ENCODE data around the gene OR2A25. TPM values are rescaled to one million over a fixed set of nuclear protein-coding genes. Genes with fewer than 3 reads are reported as not detected.

The OR2A25 gene
- total RNA-seq, 1 donor from 2014 or later = not detected

DNA sequence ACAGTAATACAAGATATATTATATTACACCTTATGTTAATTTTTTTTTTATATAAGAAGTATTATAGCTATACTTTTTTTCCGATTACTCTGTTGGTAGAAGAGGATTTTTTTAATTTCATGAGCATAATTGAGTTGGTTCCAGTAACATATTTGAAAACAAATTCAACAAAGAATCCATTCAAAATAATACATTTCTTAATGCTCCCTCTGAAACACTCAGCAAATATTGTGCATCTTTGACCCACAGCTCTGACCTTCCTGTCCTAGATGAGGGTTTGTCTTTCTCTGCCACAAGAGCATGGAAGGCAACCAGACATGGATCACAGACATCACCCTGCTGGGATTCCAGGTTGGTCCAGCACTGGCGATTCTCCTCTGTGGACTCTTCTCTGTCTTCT is 39.7 kb downstream of the OR2A25 start, which contains the start of gene OR2A2:
Gene OR2A2, plus strand, starts transcription at position 301 of the 400 bp plus-strand sequence. Its CDS starts 0 bp downstream, at position 301.
- DNase-seq (no peak), ATAC-seq (ENCODE audit: low read depth) (no peak)
- ChIA-PET CTCF (no interaction called here), POLR2A (no interaction called here)
- Mint-ChIP-seq H3K27ac (no peak within 1 kb of the TSS), H3K36me3 (ENCODE audit: low read depth) (no peaks in the 10 kb centered on the region), H3K4me1 (no peaks in the 10 kb centered on the region), H3K9me3 (no peaks in the 10 kb centered on the region), H3K4me3 (no peak within 1 kb of the TSS), H3K27me3 (peaks cover 3% of the 10 kb centered on the region)
- TF ChIP-seq, protein P1, sequence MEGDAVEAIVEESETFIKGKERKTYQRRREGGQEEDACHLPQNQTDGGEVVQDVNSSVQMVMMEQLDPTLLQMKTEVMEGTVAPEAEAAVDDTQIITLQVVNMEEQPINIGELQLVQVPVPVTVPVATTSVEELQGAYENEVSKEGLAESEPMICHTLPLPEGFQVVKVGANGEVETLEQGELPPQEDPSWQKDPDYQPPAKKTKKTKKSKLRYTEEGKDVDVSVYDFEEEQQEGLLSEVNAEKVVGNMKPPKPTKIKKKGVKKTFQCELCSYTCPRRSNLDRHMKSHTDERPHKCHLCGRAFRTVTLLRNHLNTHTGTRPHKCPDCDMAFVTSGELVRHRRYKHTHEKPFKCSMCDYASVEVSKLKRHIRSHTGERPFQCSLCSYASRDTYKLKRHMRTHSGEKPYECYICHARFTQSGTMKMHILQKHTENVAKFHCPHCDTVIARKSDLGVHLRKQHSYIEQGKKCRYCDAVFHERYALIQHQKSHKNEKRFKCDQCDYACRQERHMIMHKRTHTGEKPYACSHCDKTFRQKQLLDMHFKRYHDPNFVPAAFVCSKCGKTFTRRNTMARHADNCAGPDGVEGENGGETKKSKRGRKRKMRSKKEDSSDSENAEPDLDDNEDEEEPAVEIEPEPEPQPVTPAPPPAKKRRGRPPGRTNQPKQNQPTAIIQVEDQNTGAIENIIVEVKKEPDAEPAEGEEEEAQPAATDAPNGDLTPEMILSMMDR (IDR thresholded peaks at IDR 0.05) = no peak
- intact Hi-C loops (cut with micrococcal nuclease) = no loop called here

DNA sequence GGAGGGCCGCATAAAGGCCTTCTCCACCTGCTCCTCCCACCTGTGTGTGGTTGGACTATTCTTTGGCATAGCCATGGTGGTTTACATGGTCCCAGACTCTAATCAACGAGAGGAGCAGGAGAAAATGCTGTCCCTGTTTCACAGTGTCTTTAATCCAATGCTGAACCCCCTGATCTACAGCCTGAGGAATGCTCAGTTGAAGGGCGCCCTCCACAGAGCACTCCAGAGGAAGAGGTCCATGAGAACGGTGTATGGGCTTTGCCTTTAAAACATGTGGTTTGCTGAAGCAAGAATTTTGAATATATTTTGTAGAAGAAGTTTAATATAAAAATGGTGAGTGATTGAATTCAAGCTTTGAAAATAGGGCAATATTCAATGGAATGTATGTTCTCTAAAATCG is 40.7 kb downstream of the OR2A25 start:
- DNase-seq (no peak), ATAC-seq (ENCODE audit: low read depth) (no peak)
- POLR2A ChIA-PET = no interaction called here
- Mint-ChIP-seq H3K9me3 (no peaks in the 10 kb centered on the region), H3K27ac (no peak overlapping the region), H3K36me3 (ENCODE audit: low read depth) (no peaks in the 10 kb centered on the region), H3K4me1 (no peaks in the 10 kb centered on the region), H3K4me3 (no peak overlapping the region), H3K27me3 (peaks cover 3% of the 10 kb centered on the region)
- TF ChIP-seq, protein P1 (IDR thresholded peaks at IDR 0.05) = no peak
- intact Hi-C loops (cut with micrococcal nuclease) = no loop called here
- CTCF ChIA-PET = no interaction called here

DNA sequence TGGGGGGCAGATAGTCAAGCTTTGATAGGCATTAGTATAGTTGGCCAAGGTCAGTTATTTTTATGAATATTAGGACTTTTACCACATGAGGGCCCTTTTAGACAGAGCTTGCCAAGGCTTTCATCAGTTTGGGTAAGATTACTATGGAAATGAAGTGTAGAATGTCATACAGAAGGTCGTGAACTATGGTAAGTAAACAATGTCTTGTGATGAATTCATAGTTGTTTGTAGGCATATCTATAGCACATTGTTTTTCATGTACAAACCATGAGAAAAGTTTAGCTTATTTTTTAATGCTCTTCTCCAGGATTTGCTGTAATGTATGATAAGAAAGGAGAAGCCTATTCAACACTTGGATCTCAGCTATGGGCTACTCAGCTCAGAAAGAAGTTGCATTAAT is 44.0 kb downstream of the OR2A25 start:
- DNase-seq (no peak), ATAC-seq (ENCODE audit: low read depth) (no peak)
- H3K36me3 Mint-ChIP-seq (ENCODE audit: low read depth) = no peaks in the 10 kb centered on the region
- H3K9me3 Mint-ChIP-seq = no peaks in the 10 kb centered on the region
- no peaks in the 10 kb centered on the region for H3K4me1 Mint-ChIP-seq
- intact Hi-C loops (cut with micrococcal nuclease) = no loop called here
- TF ChIP-seq, protein P1 (IDR thresholded peaks at IDR 0.05) = no peak
- peaks cover 3% of the 10 kb centered on the region for H3K27me3 Mint-ChIP-seq
- POLR2A ChIA-PET = no interaction called here
- CTCF ChIA-PET = interaction anchor here (1.3 kb wide), 1 partner anchor 14 kb away, joined by 5 read pairs; no protein-coding TSS in a partner anchor
- H3K4me3 Mint-ChIP-seq = no peak overlapping the region
- H3K27ac Mint-ChIP-seq = no peak overlapping the region

DNA sequence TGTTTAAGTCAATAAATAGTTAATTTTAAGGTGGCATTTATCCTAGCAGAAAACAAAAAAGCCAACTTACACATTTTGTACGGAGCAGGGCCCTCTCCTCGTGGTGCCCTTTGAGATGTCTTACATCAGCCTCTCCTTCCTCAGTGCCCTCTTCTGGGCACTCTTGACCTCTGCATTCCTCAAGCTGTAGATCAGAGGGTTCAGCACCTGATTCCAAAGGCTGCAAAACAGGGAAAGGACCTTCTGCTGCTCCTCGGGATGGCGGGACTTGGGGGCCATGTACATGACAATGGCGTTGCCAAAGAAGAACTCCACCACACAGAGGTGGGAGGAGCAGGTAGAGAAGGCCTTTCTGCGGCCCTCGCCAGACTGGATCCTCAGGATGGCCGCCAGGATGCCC is 48.7 kb downstream of the OR2A25 start:
- DNase-seq = no peak
- ATAC-seq (ENCODE audit: low read depth) = no peak
- H3K4me3 Mint-ChIP-seq = no peak overlapping the region
- H3K9me3 Mint-ChIP-seq = no peaks in the 10 kb centered on the region
- CTCF ChIA-PET = no interaction called here
- intact Hi-C loops (cut with micrococcal nuclease) = no loop called here
- POLR2A ChIA-PET = no interaction called here
- H3K27me3 Mint-ChIP-seq = no peaks in the 10 kb centered on the region
- H3K4me1 Mint-ChIP-seq = no peaks in the 10 kb centered on the region
- TF ChIP-seq, protein P1 (IDR thresholded peaks at IDR 0.05) = no peak
- H3K36me3 Mint-ChIP-seq (ENCODE audit: low read depth) = no peaks in the 10 kb centered on the region
- no peak overlapping the region for H3K27ac Mint-ChIP-seq

DNA sequence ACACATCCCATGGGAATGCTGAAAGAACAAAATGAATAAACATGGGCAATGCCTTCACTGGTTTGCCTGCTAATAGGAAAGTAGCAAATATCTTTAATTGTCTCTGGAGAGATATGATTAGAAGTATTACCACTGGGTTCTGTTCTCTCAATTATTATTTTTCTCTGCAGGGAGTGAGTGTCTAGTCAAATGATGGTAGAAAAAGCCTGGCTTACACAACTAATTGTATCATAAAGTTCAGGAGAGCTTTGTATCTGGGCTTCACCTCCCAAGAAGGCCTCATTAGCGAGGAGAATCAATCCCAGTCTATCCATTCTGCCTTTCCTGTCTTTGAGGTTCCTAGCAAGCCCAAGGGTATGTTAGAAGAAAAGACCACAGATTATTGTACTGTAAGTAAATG is 53.3 kb downstream of the OR2A25 start, which contains the start of gene OR2A14:
Gene OR2A14, plus strand, starts transcription at position 301 of the 400 bp plus-strand sequence. CDS start 5,937 bp downstream, outside the sequence.
- H3K27ac Mint-ChIP-seq = no peak within 1 kb of the TSS
- TF ChIP-seq, protein P1 (IDR thresholded peaks at IDR 0.05) = no peak

More for the DNA sequence above, 53.3 kb downstream of the OR2A25 start, which contains the start of gene OR2A14:
- no peaks in the 10 kb centered on the region for H3K36me3 Mint-ChIP-seq (ENCODE audit: low read depth)
- H3K4me1 Mint-ChIP-seq = no peaks in the 10 kb centered on the region
- H3K4me3 Mint-ChIP-seq = no peak within 1 kb of the TSS
- H3K27me3 Mint-ChIP-seq = no peaks in the 10 kb centered on the region
- intact Hi-C loops (cut with micrococcal nuclease) = no loop called here
- DNase-seq (no peak), ATAC-seq (ENCODE audit: low read depth) (no peak)
- POLR2A ChIA-PET = no interaction called here
- H3K9me3 Mint-ChIP-seq = no peaks in the 10 kb centered on the region
- CTCF ChIA-PET = no interaction called here

Other genes with a start within 250 kb of the OR2A25 start
- gene TCAF1, start 167.6 kb upstream of the OR2A25 start, total RNA-seq = 12.0 and 13.4 TPM in 2 replicates
- not detected in 2 replicates for gene OR2F2, start 134.6 kb upstream of the OR2A25 start, total RNA-seq
- not detected in 2 replicates for gene OR2F1, start 115.0 kb upstream of the OR2A25 start, total RNA-seq
- gene OR6B1, start 69.5 kb upstream of the OR2A25 start, total RNA-seq = not detected in 2 replicates
- not detected in 2 replicates for gene OR2A5, start 20.9 kb upstream of the OR2A25 start, total RNA-seq
- not detected in 2 replicates for gene OR2A12, start 16.5 kb downstream of the OR2A25 start, total RNA-seq
- not detected in 2 replicates for gene OR2A2, start 39.8 kb downstream of the OR2A25 start, total RNA-seq
- not detected in 2 replicates for gene OR2A14, start 53.4 kb downstream of the OR2A25 start, total RNA-seq
- gene CTAGE4, start 113.7 kb downstream of the OR2A25 start, total RNA-seq = not detected in 2 replicates
- gene ARHGEF35, start 126.0 kb downstream of the OR2A25 start, total RNA-seq = 3.9 and 4.9 TPM in 2 replicates
- not detected in 2 replicates for gene OR2A42, start 169.8 kb downstream of the OR2A25 start, total RNA-seq
- gene OR2A7, start 195.0 kb downstream of the OR2A25 start, total RNA-seq = 1.3 and 1.9 TPM in 2 replicates
- gene CTAGE8, start 199.5 kb downstream of the OR2A25 start, total RNA-seq = 0.64 and 1.00 TPM in 2 replicates
- gene OR2A1, start 242.6 kb downstream of the OR2A25 start, total RNA-seq = 0.05 TPM in 1 of 2 replicates, not detected in the other